ENCODE results near the gene KCNJ11. TPM values are rescaled to one million over a fixed set of nuclear protein-coding genes. Genes with fewer than 3 reads are reported as not detected.
A peak's percentile ranks its signal among the peaks of the same experiment; 100 is the strongest.

The KCNJ11 gene
- total and polyA plus RNA-seq, 2 of the 8 experiments (the other 6 are each of a cell fraction or from before 2014, with no cell fraction given) = 3.8 to 6.3 TPM

DNA sequence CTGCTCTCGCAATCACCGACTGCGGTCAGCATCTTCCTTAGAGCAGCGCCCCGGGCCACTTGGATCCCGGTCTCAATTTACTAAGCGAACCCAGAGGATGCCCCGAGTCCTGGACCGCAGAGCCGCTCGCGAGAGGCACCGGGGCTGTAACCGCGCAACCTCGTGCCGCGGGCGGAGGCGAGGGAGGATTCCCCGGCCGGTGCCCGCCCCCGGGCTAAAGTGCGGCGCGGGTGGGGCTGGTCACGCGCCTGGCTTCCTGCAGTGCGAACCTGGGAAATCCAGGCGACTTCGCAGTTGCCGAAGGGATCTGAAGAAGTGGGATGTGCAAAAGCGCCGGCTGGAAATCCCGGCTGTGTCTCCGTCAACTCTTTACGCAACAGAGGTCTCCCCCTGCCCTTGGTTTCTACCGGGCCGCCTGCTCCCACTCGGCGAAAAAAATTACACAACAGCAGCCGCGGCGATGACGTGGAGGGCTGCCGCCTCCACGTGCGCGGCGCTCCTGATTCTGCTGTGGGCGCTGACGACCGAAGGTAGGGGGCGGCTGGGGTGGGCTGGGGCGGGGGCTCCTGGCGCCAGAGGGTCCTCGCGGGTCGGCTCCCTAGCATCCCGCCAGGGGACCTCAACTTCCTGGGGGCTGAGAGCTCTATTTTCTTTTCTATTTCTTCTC lies 36.8 kb downstream of the KCNJ11 start, which contains the start of gene NCR3LG1 (continued):
- peak; percentile 79 for TF ChIP-seq EZH2 (IDR thresholded peaks at IDR 0.05; ENCODE audit: low read depth, low read length, severe bottlenecking)
- TF ChIP-seq KDM4A (IDR thresholded peaks at IDR 0.05; ENCODE audit: low read depth, low read length, severe bottlenecking) = peak; percentile 75
- no peak for TF ChIP-seq SAP30 (IDR thresholded peaks at IDR 0.05; ENCODE audit: insufficient read depth, insufficient replicate concordance, low read length)
- TF ChIP-seq, protein P1, sequence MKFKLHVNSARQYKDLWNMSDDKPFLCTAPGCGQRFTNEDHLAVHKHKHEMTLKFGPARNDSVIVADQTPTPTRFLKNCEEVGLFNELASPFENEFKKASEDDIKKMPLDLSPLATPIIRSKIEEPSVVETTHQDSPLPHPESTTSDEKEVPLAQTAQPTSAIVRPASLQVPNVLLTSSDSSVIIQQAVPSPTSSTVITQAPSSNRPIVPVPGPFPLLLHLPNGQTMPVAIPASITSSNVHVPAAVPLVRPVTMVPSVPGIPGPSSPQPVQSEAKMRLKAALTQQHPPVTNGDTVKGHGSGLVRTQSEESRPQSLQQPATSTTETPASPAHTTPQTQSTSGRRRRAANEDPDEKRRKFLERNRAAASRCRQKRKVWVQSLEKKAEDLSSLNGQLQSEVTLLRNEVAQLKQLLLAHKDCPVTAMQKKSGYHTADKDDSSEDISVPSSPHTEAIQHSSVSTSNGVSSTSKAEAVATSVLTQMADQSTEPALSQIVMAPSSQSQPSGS (IDR thresholded peaks at IDR 0.05; ENCODE audit: low read length) = no peak
- TF ChIP-seq SIX5 (IDR thresholded peaks at IDR 0.05; ENCODE audit: low read depth, low read length) = no peak
- TF ChIP-seq, protein P2, sequence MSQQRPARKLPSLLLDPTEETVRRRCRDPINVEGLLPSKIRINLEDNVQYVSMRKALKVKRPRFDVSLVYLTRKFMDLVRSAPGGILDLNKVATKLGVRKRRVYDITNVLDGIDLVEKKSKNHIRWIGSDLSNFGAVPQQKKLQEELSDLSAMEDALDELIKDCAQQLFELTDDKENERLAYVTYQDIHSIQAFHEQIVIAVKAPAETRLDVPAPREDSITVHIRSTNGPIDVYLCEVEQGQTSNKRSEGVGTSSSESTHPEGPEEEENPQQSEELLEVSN (IDR thresholded peaks at IDR 0.05) = peak; percentile 86
- TF ChIP-seq EP300 (IDR thresholded peaks at IDR 0.05; ENCODE audit: borderline replicate concordance in 1 of 2, low read depth in 2 of 2, low read length in 2 of 2) = no peak
- TF ChIP-seq POLR2AphosphoS5 (IDR thresholded peaks at IDR 0.05; ENCODE audit: low read depth, low read length) = no peak
- no peak for TF ChIP-seq SRF (IDR thresholded peaks at IDR 0.05; ENCODE audit: low read depth, low read length)
- no peak for TF ChIP-seq MAFK (IDR thresholded peaks at IDR 0.05; ENCODE audit: low read depth, low read length)
- no peak for TF ChIP-seq CTBP2 (IDR thresholded peaks at IDR 0.05; ENCODE audit: borderline replicate concordance, insufficient read depth, insufficient read length, low read length)
- no peak for TF ChIP-seq TBP (IDR thresholded peaks at IDR 0.05; ENCODE audit: low read depth, low read length)
- TF ChIP-seq TAF7 (optimal IDR thresholded peaks at IDR 0.05; ENCODE audit: borderline replicate concordance, low read depth, low read length) = no peak
- no peak for TF ChIP-seq GTF2F1 (IDR thresholded peaks at IDR 0.05; ENCODE audit: borderline replicate concordance, low read depth, low read length)
- no peak for TF ChIP-seq TEAD4 (IDR thresholded peaks at IDR 0.05; ENCODE audit: low read depth, low read length)
- peak; percentile 53 for TF ChIP-seq BRCA1 (IDR thresholded peaks at IDR 0.05; ENCODE audit: low read depth, low read length)
- no peak for TF ChIP-seq GABPA (IDR thresholded peaks at IDR 0.05; ENCODE audit: borderline replicate concordance, insufficient read depth, low read length)
- peak; percentile 32 for TF ChIP-seq ASH2L (IDR thresholded peaks at IDR 0.05; ENCODE audit: low read length)
- TF ChIP-seq KDM5A (IDR thresholded peaks at IDR 0.05; ENCODE audit: low read length) = no peak
- TF ChIP-seq RBBP5 (IDR thresholded peaks at IDR 0.05; ENCODE audit: borderline replicate concordance, low read depth, low read length) = no peak
- no peak for TF ChIP-seq RFX5 (IDR thresholded peaks at IDR 0.05; ENCODE audit: borderline replicate concordance, low read depth, low read length)
- peak; percentile 59 for TF ChIP-seq CEBPB (IDR thresholded peaks at IDR 0.05; ENCODE audit: low read depth, low read length)
